Neural cell (in vitro differentiated cells): ENCODE data around the gene GAPDHS. TPM values are rescaled to one million over a fixed set of nuclear protein-coding genes. Genes with fewer than 3 reads are reported as not detected.

Source experiments
- H2AFZ ChIP-seq: fragments of 200-600, 300-800 bp; sonication (generic), shearing (Covaris generic); 2 replicates; pipeline ENCODE4 v1.6.0; 2014; ENCODE audit warnings: low read depth, mild to moderate bottlenecking, antibody characterized with exemption, low read length, moderate library complexity
- H3F3A ChIP-seq: fragments of 200-600 bp; shearing (Covaris generic); 2 replicates; pipeline ENCODE4 v1.6.1; 2016; ENCODE audit warnings: mild to moderate bottlenecking, moderate library complexity, mixed read lengths, antibody characterized with exemption, low read length; ENCODE audit not compliant: insufficient read depth, poor library complexity, severe bottlenecking
- H3K27ac ChIP-seq: fragments of 200-600, 300-800 bp; sonication (generic), shearing (Covaris generic); 2 replicates; pipeline ENCODE4 v1.5.1; 2014; ENCODE audit warnings: mild to moderate bottlenecking, low read length, moderate library complexity
- H3K27me3 ChIP-seq: fragments of 300-800, 200-600 bp; sonication (generic), shearing (Covaris generic); 2 replicates; pipeline ENCODE4 v1.6.0; 2014; ENCODE audit warnings: mild to moderate bottlenecking, low read depth, low read length, moderate library complexity; ENCODE audit not compliant: insufficient read depth
- H3K36me3 ChIP-seq: fragments of 300-800, 200-600 bp; sonication (generic), shearing (Covaris generic); 2 replicates; pipeline ENCODE4 v1.5.1; 2014; ENCODE audit warnings: mild to moderate bottlenecking, antibody characterized with exemption, low read length, moderate library complexity; ENCODE audit not compliant: insufficient read depth
- H3K4me2 ChIP-seq: fragments of 300-800, 200-600 bp; sonication (generic), shearing (Covaris generic); 2 replicates; pipeline ENCODE4 v1.6.0; 2014; ENCODE audit warnings: mild to moderate bottlenecking, low read length
- H3K4me3 ChIP-seq: fragments of 300-800, 200-600 bp; sonication (generic), shearing (Covaris generic); 2 replicates; pipeline ENCODE4 v1.5.1; 2014; ENCODE audit warnings: mild to moderate bottlenecking, low read length, moderate library complexity
- H3K79me2 ChIP-seq: fragments of 200-600 bp; shearing (Covaris generic); replicated peaks from 2 replicates; pipeline ENCODE4 v1.6.0; 2014; ENCODE audit warnings: mild to moderate bottlenecking, low read length, moderate library complexity; ENCODE audit not compliant: insufficient read depth
- H3K9ac ChIP-seq: fragments of 300-800, 200-600 bp; sonication (generic), shearing (Covaris generic); 2 replicates; pipeline ENCODE4 v1.6.1; 2016; ENCODE audit warnings: mild to moderate bottlenecking, low read length, mixed read lengths
- H3K9me2 ChIP-seq: fragments of 200-600 bp; shearing (Covaris generic); 2 replicates; pipeline ENCODE4 v1.6.1; 2016; ENCODE audit warnings: mild to moderate bottlenecking, low read length, mixed read lengths; ENCODE audit not compliant: insufficient read depth
- H3K9me3 ChIP-seq: fragments of 200-600, 300-800 bp; sonication (generic), shearing (Covaris generic); 2 replicates; pipeline ENCODE4 v1.6.1; 2016; ENCODE audit warnings: mild to moderate bottlenecking, mixed run types, low read length, moderate library complexity, mixed read lengths
- H4K20me1 ChIP-seq: fragments of 200-600 bp; shearing (Covaris generic); 2 replicates; pipeline ENCODE4 v1.6.1; 2016; ENCODE audit warnings: mild to moderate bottlenecking, mixed run types; ENCODE audit not compliant: insufficient read depth
- EP300 ChIP-seq: fragments of 450-650 bp; conservative IDR thresholded peaks from 2 replicates; pipeline ENCODE4 v1.6.1; 2014; ENCODE audit warnings: antibody characterized with exemption, mild to moderate bottlenecking, moderate library complexity; ENCODE audit not compliant: poor library complexity, severe bottlenecking
- EZH2 ChIP-seq: fragments of 200-600, 300-800 bp; shearing (Covaris generic), sonication (generic); IDR thresholded peaks from 2 replicates; pipeline ENCODE4 v1.6.1; 2014; ENCODE audit warnings: antibody characterized with exemption, low read length, borderline replicate concordance, mild to moderate bottlenecking; ENCODE audit not compliant: insufficient read depth, poor library complexity, severe bottlenecking
- MXI1 ChIP-seq: fragments of 450-650 bp; conservative IDR thresholded peaks from 2 replicates; pipeline ENCODE4 v1.6.1; 2014; ENCODE audit warnings: antibody characterized with exemption, mild to moderate bottlenecking; ENCODE audit not compliant: poor library complexity, severe bottlenecking
- POLR2AphosphoS5 ChIP-seq: IDR thresholded peaks from 2 replicates; pipeline ENCODE4 v1.6.1; 2012
- RAD21 ChIP-seq: fragments of 450-650 bp; conservative IDR thresholded peaks from 2 replicates; pipeline ENCODE4 v1.6.1; 2014; ENCODE audit warnings: antibody characterized with exemption, mild to moderate bottlenecking, moderate library complexity
- REST ChIP-seq: IDR thresholded peaks from 2 replicates; pipeline ENCODE4 v1.6.1; 2012; ENCODE audit warnings: borderline replicate concordance
- SMC3 ChIP-seq: fragments of 450-650 bp; conservative IDR thresholded peaks from 2 replicates; pipeline ENCODE4 v1.6.1; 2014; ENCODE audit warnings: antibody characterized with exemption, mild to moderate bottlenecking, moderate library complexity; ENCODE audit not compliant: poor library complexity
- TAF1 ChIP-seq: IDR thresholded peaks from 2 replicates; pipeline ENCODE4 v1.6.1; 2012; ENCODE audit warnings: low read depth
- polyA plus RNA-seq: library from polyadenylated mRNA; depleted of rRNA; stranded (reverse); fragments of >200 nt; gene quantifications from 2 replicates; pipeline ENCODE4 v1.2.3, GENCODE V29; 2014
- TF ChIP-seq, protein P1 (sequence below): fragments of 450-650 bp; IDR thresholded peaks from 2 replicates; pipeline ENCODE4 v1.5.1; 2014; ENCODE audit warnings: antibody characterized with exemption, mild to moderate bottlenecking, moderate library complexity; ENCODE audit not compliant: poor library complexity, severe bottlenecking

The GAPDHS gene
- polyA plus RNA-seq, 1 donor from 2014 or later: not detected

DNA sequence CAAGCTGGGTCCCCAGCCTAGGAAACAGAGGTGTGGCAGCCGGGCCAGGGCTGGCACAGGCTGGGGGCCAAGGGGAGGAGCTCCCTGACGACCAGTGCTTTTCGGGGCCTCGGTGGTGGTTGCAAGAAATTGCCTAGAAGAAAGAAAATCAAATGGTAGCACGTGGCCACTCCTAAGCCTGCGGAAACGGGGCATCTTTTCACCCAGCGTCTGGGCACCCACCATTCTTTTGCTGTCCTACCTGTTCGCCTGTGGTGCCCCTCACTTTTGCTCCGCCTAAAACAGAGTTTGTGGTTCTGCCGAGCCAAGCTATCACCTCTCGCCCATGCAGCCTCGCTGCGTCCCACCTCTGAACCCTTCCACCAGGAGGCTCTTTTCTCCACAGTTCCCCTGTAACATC lies 35.9 kb upstream of the GAPDHS start:
- TF ChIP-seq EP300 (no peak), RAD21 (no peak), REST (no peak), MXI1 (no peak), SMC3 (no peak), POLR2AphosphoS5 (no peak), TAF1 (no peak)
- TF ChIP-seq, protein P1, sequence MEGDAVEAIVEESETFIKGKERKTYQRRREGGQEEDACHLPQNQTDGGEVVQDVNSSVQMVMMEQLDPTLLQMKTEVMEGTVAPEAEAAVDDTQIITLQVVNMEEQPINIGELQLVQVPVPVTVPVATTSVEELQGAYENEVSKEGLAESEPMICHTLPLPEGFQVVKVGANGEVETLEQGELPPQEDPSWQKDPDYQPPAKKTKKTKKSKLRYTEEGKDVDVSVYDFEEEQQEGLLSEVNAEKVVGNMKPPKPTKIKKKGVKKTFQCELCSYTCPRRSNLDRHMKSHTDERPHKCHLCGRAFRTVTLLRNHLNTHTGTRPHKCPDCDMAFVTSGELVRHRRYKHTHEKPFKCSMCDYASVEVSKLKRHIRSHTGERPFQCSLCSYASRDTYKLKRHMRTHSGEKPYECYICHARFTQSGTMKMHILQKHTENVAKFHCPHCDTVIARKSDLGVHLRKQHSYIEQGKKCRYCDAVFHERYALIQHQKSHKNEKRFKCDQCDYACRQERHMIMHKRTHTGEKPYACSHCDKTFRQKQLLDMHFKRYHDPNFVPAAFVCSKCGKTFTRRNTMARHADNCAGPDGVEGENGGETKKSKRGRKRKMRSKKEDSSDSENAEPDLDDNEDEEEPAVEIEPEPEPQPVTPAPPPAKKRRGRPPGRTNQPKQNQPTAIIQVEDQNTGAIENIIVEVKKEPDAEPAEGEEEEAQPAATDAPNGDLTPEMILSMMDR: no peak
- no peaks in the 10 kb centered on the region for H3K9me3 ChIP-seq
- H3K9ac ChIP-seq: no peak overlapping the region
- no peaks in the 10 kb centered on the region for H3K27me3 ChIP-seq
- H4K20me1 ChIP-seq: no peaks in the 10 kb centered on the region
- no peaks in the 10 kb centered on the region for H3K36me3 ChIP-seq
- no peak overlapping the region for H3K4me2 ChIP-seq
- no peak overlapping the region for H2AFZ ChIP-seq
- H3F3A ChIP-seq: no peaks in the 10 kb centered on the region
- no peaks in the 10 kb centered on the region for H3K9me2 ChIP-seq
- no peak overlapping the region for H3K4me3 ChIP-seq
- no peak overlapping the region for H3K27ac ChIP-seq
- H3K79me2 ChIP-seq: no peaks in the 10 kb centered on the region

GRCh38 chr19:35498220-35498619 lies 35.0 kb upstream of the GAPDHS start:
- Histone ChIP-seq H3K4me3 (no peak overlapping the region), H3K9me2 (no peaks in the 10 kb centered on the region), H3K27me3 (no peaks in the 10 kb centered on the region), H4K20me1 (no peaks in the 10 kb centered on the region), H3K4me2 (no peak overlapping the region), H3K36me3 (no peaks in the 10 kb centered on the region), H3K9me3 (no peaks in the 10 kb centered on the region), H3F3A (no peaks in the 10 kb centered on the region), H3K9ac (no peak overlapping the region), H3K27ac (no peak overlapping the region), H2AFZ (no peak overlapping the region), H3K79me2 (no peaks in the 10 kb centered on the region)
- TF ChIP-seq EP300 (no peak), REST (no peak), SMC3 (no peak), EZH2 (no peak), TAF1 (no peak), POLR2AphosphoS5 (no peak), MXI1 (no peak), RAD21 (no peak)
- TF ChIP-seq, protein P1: no peak
